IMR-90 (cell line): Measurements from ENCODE around the gene CASTOR1. TPM values are rescaled to one million over a fixed set of nuclear protein-coding genes. Genes with fewer than 3 reads are reported as not detected.

Experiments used
- ATAC-seq: fragments of 200-7000 bp; cut with Tn5 transposase; 2 replicates; pipeline ENCODE4 v1.9.1; 2020; ENCODE audit warnings: low read depth, mild to moderate bottlenecking, moderate library complexity
- BruUV-seq: library from RNA; stranded (reverse); fragments of 400-500 nt; replicated peaks from 2 replicates; lab custom pipeline; 2021; lab: Mats Ljungman, UMichigan
- CTCF ChIA-PET: fragments of 300-600 bp; formaldehyde crosslinking; extraction: SDS; loops from one replicate; lab custom pipeline; 2021; ENCODE audit warnings: antibody characterized with exemption; lab: Yijun Ruan, JAX
- POLR2A ChIA-PET: fragments of 300-600 bp; sonication (Branson Sonifier 250); formaldehyde crosslinking; loops from one replicate; lab custom pipeline; 2022; ENCODE audit warnings: antibody characterized with exemption; ENCODE audit not compliant: unreplicated experiment; lab: Charles Lee
- DNase-seq: peaks from one replicate; pipeline ENCODE4 v3.0.0; 2013
- H2AFZ ChIP-seq: replicated peaks from 2 replicates; pipeline ENCODE3; 2013; ENCODE audit warnings: low read length, mild to moderate bottlenecking; ENCODE audit not compliant: poor library complexity
- H2AK5ac ChIP-seq: 2 replicates; pipeline ENCODE4 v1.6.1; 2013; ENCODE audit warnings: low read depth, low read length, inconsistent platforms
- H2AK9ac ChIP-seq: replicated peaks from 2 replicates; pipeline ENCODE3; 2013; ENCODE audit warnings: mild to moderate bottlenecking, low read depth, low read length, moderate library complexity; ENCODE audit not compliant: poor library complexity
- H2BK120ac ChIP-seq: 2 replicates; pipeline ENCODE4 v1.6.1; 2013; ENCODE audit warnings: low read depth, low read length, inconsistent platforms
- H2BK15ac ChIP-seq: 3 replicates; pipeline ENCODE4 v1.6.1; 2013; ENCODE audit warnings: low read depth, low read length, inconsistent platforms
- H2BK20ac ChIP-seq: 2 replicates; pipeline ENCODE4 v1.6.1; 2013; ENCODE audit warnings: low read depth, mild to moderate bottlenecking, inconsistent platforms, low read length, moderate library complexity
- H2BK5ac ChIP-seq: 2 replicates; pipeline ENCODE4 v1.6.1; 2013; ENCODE audit warnings: mild to moderate bottlenecking, low read depth, low read length, inconsistent platforms; ENCODE audit not compliant: poor library complexity, severe bottlenecking
- H3K14ac ChIP-seq: replicated peaks from 2 replicates; pipeline ENCODE4 v1.6.1; 2013; ENCODE audit warnings: low read depth, low read length, inconsistent platforms
- H3K18ac ChIP-seq: 2 replicates; pipeline ENCODE4 v1.6.1; 2013; ENCODE audit warnings: low read depth, low read length, control low read depth
- H3K23ac ChIP-seq: 2 replicates; pipeline ENCODE4 v1.6.1; 2013; ENCODE audit warnings: low read depth, low read length, inconsistent platforms
- H3K27ac ChIP-seq: 2 replicates; pipeline ENCODE4 v1.5.1; 2013; ENCODE audit warnings: mild to moderate bottlenecking, control low read depth, low read length; ENCODE audit not compliant: insufficient read depth
- H3K27me3 ChIP-seq: 2 replicates; pipeline ENCODE4 v1.6.1; 2013; ENCODE audit warnings: low read length; ENCODE audit not compliant: control insufficient read depth, insufficient read depth
- H3K36me3 ChIP-seq: 2 replicates; pipeline ENCODE4 v1.6.1; 2013; ENCODE audit warnings: low read length, mixed read lengths; ENCODE audit not compliant: control insufficient read depth, insufficient read depth
- H3K4ac ChIP-seq: 2 replicates; pipeline ENCODE4 v1.6.1; 2013; ENCODE audit warnings: low read depth, low read length, inconsistent platforms
- H3K4me1 ChIP-seq: 2 replicates; pipeline ENCODE4 v1.6.1; 2013; ENCODE audit warnings: low read length, mixed read lengths; ENCODE audit not compliant: control insufficient read depth, insufficient read depth
- H3K4me2 ChIP-seq: 2 replicates; pipeline ENCODE4 v1.6.1; 2013; ENCODE audit warnings: low read depth, mild to moderate bottlenecking, control low read depth, low read length, moderate library complexity
- H3K4me3 ChIP-seq: 2 replicates; pipeline ENCODE4 v1.5.1; 2013; ENCODE audit warnings: low read depth, mild to moderate bottlenecking, control low read depth, low read length, moderate library complexity; ENCODE audit not compliant: insufficient read depth
- H3K56ac ChIP-seq: 2 replicates; pipeline ENCODE4 v1.6.1; 2013; ENCODE audit warnings: low read length, inconsistent platforms; ENCODE audit not compliant: insufficient read depth; ENCODE audit errors: extremely low read depth
- H3K79me1 ChIP-seq, 2 experiments: 2 replicates each; pipeline ENCODE4 v1.6.1; 2013; ENCODE audit warnings: low read length in 2 of 2, inconsistent platforms in 1 of 2, low read depth in 1 of 2
- H3K9ac ChIP-seq: 2 replicates; pipeline ENCODE4 v1.6.1; 2013; ENCODE audit warnings: low read depth, low read length, control low read depth
- H3K9me1 ChIP-seq: 2 replicates; pipeline ENCODE4 v1.6.1; 2013; ENCODE audit warnings: low read length, inconsistent platforms; ENCODE audit not compliant: insufficient read depth
- H3K9me3 ChIP-seq: 2 replicates; pipeline ENCODE4 v1.6.1; 2013; ENCODE audit warnings: low read length; ENCODE audit not compliant: control insufficient read depth, insufficient read depth
- H4K20me1 ChIP-seq: 2 replicates; pipeline ENCODE4 v1.6.1; 2013; ENCODE audit warnings: low read length, inconsistent platforms; ENCODE audit not compliant: insufficient read depth
- H4K5ac ChIP-seq: 2 replicates; pipeline ENCODE4 v1.6.1; 2013; ENCODE audit warnings: mild to moderate bottlenecking, low read depth, low read length, control low read depth
- H4K8ac ChIP-seq, 2 experiments: 2 replicates each; pipeline ENCODE4 v1.6.1; 2013; ENCODE audit warnings: low read depth in 2 of 2, low read length in 2 of 2, control low read depth in 1 of 2, inconsistent platforms in 1 of 2
- H4K91ac ChIP-seq: 2 replicates; pipeline ENCODE4 v1.6.1; 2013; ENCODE audit warnings: low read depth, low read length, inconsistent platforms; ENCODE audit not compliant: insufficient read depth
- BHLHE40 ChIP-seq: fragments of 150-350 bp; IDR thresholded peaks from 2 replicates; pipeline ENCODE4 v1.6.1; 2016; ENCODE audit warnings: mild to moderate bottlenecking, low read depth, low read length
- CHD1 ChIP-seq: IDR thresholded peaks from 2 replicates; pipeline ENCODE4 v1.6.1; 2012; ENCODE audit warnings: low read depth, low read length, improper control_type of control experiment
- ELK1 ChIP-seq: fragments of 150-350 bp; IDR thresholded peaks from 2 replicates; pipeline ENCODE4 v1.6.1; 2016; ENCODE audit warnings: low read depth, mild to moderate bottlenecking, low read length, moderate library complexity, borderline replicate concordance
- FOS ChIP-seq: fragments of 150-350 bp; IDR thresholded peaks from 2 replicates; pipeline ENCODE4 v1.6.1; 2016; ENCODE audit warnings: low read depth, low read length
- MAZ ChIP-seq: IDR thresholded peaks from 2 replicates; pipeline ENCODE4 v1.6.1; 2012; ENCODE audit warnings: low read depth, mild to moderate bottlenecking, low read length, improper control_type of control experiment, moderate library complexity, borderline replicate concordance
- MXI1 ChIP-seq: IDR thresholded peaks from 2 replicates; pipeline ENCODE4 v1.6.1; 2012; ENCODE audit warnings: low read depth, mild to moderate bottlenecking, low read length, moderate library complexity, borderline replicate concordance
- NFE2L2 ChIP-seq: fragments of 150-350 bp; IDR thresholded peaks from 2 replicates; pipeline ENCODE4 v1.6.1; 2016; ENCODE audit warnings: low read depth, mild to moderate bottlenecking, low read length
- POLR2A ChIP-seq: IDR thresholded peaks from 2 replicates; pipeline ENCODE4 v1.6.1; 2012; ENCODE audit warnings: mild to moderate bottlenecking, low read depth, low read length
- RAD21 ChIP-seq: IDR thresholded peaks from 2 replicates; pipeline ENCODE4 v1.6.1; 2012; ENCODE audit warnings: low read length, improper control_type of control experiment
- RCOR1 ChIP-seq: IDR thresholded peaks from 2 replicates; pipeline ENCODE4 v1.6.1; 2012; ENCODE audit warnings: mild to moderate bottlenecking, low read length, improper control_type of control experiment; ENCODE audit not compliant: insufficient replicate concordance
- WGBS, 2 experiments: methylation state at CpG; one replicate each; pipeline versions ENCODE4 v1.1.5 to v1.1.7; 2013; ENCODE audit warnings: missing lambda C conversion rate in 2 of 2; ENCODE audit not compliant: insufficient read length in 1 of 2; ENCODE audit errors: extremely low coverage in 2 of 2; 5-methylcytosine and 5-hydroxymethylcytosine counted together
- dilution Hi-C: fragments of 300-500 bp; cut with HindIII; formaldehyde crosslinking; loops from one replicate; pipeline ENCODE4 v1.14.3; 2018; ENCODE audit warnings: low sequenced_read_pairs; ENCODE audit not compliant: unreplicated experiment
- in situ Hi-C: fragments of 300-500 bp; cut with MboI; formaldehyde crosslinking; loops from 3 replicates; pipeline ENCODE4 v1.14.3; 2019; ENCODE audit warnings: low sequenced_read_pairs, inconsistent platforms, mixed read lengths
- intact Hi-C: fragments of 100-400 bp; cut with micrococcal nuclease; formaldehyde crosslinking; loops from 2 replicates; pipeline ENCODE4 v1.10.0; 2022
- polyA plus RNA-seq, 3 experiments: library from polyadenylated mRNA; depleted of rRNA; stranded (reverse); fragments of >200 nt; gene quantifications; 2 replicates each; pipeline ENCODE4 v1.2.3, GENCODE V29; 2012; ENCODE audit warnings: low replicate concordance in 1 of 3
- total RNA-seq: library from RNA; depleted of rRNA; stranded (reverse); fragments of >200 nt; gene quantifications from 2 replicates; pipeline ENCODE4 v1.2.3, GENCODE V29; 2012
- TF ChIP-seq, protein P1 (sequence below): fragments of 150-350 bp; IDR thresholded peaks from 2 replicates; pipeline ENCODE4 v1.6.1; 2017; ENCODE audit warnings: mild to moderate bottlenecking, antibody characterized with exemption, low read length, low read depth
- TF ChIP-seq, protein P2 (sequence below): conservative IDR thresholded peaks from 2 replicates; pipeline ENCODE4 v1.5.1; 2012; ENCODE audit warnings: mild to moderate bottlenecking, low read depth, low read length, improper control_type of control experiment

The CASTOR1 gene
- total and polyA plus RNA-seq, 2 of the 4 experiments (the other 2 are of a cell fraction), result 10.6 to 23.5 TPM

DNA sequence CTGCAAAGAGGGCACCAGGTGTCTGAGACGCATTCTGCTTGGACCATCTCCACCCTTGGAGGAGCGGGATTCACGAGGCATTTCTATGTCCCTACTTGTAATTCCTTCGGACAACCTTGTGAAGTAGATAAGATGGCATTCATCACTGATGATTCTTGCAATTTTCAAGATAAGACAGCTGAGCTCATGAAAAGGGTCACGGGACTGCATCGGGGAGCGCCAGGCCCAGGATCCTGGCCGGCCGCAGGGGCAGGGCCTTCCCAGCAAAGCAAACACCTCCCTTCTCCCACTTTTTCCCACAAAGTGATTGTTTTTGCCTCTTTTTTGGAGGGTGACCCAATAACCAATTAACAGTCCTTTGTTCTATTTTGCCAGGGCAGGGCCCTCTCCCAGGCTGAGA lies 51.2 kb downstream of the CASTOR1 start:
- no peak for TF ChIP-seq FOS
- TF ChIP-seq RCOR1, result no peak
- no peak for TF ChIP-seq BHLHE40
- TF ChIP-seq, protein P1, sequence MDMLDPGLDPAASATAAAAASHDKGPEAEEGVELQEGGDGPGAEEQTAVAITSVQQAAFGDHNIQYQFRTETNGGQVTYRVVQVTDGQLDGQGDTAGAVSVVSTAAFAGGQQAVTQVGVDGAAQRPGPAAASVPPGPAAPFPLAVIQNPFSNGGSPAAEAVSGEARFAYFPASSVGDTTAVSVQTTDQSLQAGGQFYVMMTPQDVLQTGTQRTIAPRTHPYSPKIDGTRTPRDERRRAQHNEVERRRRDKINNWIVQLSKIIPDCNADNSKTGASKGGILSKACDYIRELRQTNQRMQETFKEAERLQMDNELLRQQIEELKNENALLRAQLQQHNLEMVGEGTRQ, result no peak
- no peak for TF ChIP-seq ELK1
- TF ChIP-seq MXI1, result no peak
- TF ChIP-seq CHD1, result no peak
- no peak for TF ChIP-seq NFE2L2
- no peak for TF ChIP-seq POLR2A
- TF ChIP-seq MAZ, result no peak
- TF ChIP-seq, protein P2, sequence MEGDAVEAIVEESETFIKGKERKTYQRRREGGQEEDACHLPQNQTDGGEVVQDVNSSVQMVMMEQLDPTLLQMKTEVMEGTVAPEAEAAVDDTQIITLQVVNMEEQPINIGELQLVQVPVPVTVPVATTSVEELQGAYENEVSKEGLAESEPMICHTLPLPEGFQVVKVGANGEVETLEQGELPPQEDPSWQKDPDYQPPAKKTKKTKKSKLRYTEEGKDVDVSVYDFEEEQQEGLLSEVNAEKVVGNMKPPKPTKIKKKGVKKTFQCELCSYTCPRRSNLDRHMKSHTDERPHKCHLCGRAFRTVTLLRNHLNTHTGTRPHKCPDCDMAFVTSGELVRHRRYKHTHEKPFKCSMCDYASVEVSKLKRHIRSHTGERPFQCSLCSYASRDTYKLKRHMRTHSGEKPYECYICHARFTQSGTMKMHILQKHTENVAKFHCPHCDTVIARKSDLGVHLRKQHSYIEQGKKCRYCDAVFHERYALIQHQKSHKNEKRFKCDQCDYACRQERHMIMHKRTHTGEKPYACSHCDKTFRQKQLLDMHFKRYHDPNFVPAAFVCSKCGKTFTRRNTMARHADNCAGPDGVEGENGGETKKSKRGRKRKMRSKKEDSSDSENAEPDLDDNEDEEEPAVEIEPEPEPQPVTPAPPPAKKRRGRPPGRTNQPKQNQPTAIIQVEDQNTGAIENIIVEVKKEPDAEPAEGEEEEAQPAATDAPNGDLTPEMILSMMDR, result no peak
- no peak for TF ChIP-seq RAD21
- Histone ChIP-seq H2AFZ (peak overlapping the region; percentile 10), H3K23ac (no peak overlapping the region), H4K5ac (peak overlapping the region; percentile 43), H3K4me1 (peaks cover 56% of the 10 kb centered on the region), H2BK120ac (peak overlapping the region; percentile 76), H3K4me2 (no peak overlapping the region), H3K14ac (no peak overlapping the region), H3K9me1 (peaks cover 15% of the 10 kb centered on the region), H4K20me1 (no peaks in the 10 kb centered on the region), H3K4ac (peak overlapping the region; percentile 65), H3K56ac (no peak overlapping the region; the same call in 1 of the 2 replicates), H3K9ac (0 out of 2 replicates have a peak overlapping the region, but pooled peaks have one; percentile 7), H4K91ac (peak overlapping the region; percentile 90), H3K9me3 (no peaks in the 10 kb centered on the region), H2AK5ac (peak overlapping the region; percentile 94), H2BK20ac (peak overlapping the region; percentile 53), H2BK15ac (peak overlapping the region; percentile 83; the same call in 2 of the 3 replicates), H2BK5ac (peak overlapping the region; percentile 22), H3K79me1 (peaks cover 9 to 27% of the 10 kb centered on the region in 2 experiments; a peak in 3 of 4 replicates), H3K18ac (peak overlapping the region; percentile 16), H3K27ac (peak overlapping the region; percentile 40), H3K4me3 (no peak overlapping the region), H2AK9ac (peak overlapping the region; percentile 72), H3K27me3 (no peaks in the 10 kb centered on the region), H4K8ac (peak overlapping the region; percentile 68 to 99), H3K36me3 (peaks cover 27% of the 10 kb centered on the region)
- DNase-seq, result no peak
- dilution Hi-C loops (no loop called here), in situ Hi-C loops (no loop called here), intact Hi-C loops (loop anchor here (2.0 to 5.0 kb wide), 2 partner anchors 25 to 41 kb away; no protein-coding TSS in a partner anchor)
- 88% methylated on average over 3 of the region's 9 CpGs; no CpG with 5 or more reads in 1 of the 2 experiments for WGBS, 2 experiments
- POLR2A ChIA-PET, result interaction anchor here (1.1 kb wide), 1 partner anchor 13 kb away, joined by 3 read pairs; no protein-coding TSS in a partner anchor
- CTCF ChIA-PET, result no interaction called here
- no TSS peak for BruUV-seq
- no peak for ATAC-seq
